SK-N-SH (cell line): ENCODE results near the gene PELI2. TPM values are rescaled to one million over a fixed set of nuclear protein-coding genes. Genes with fewer than 3 reads are reported as not detected.

Source experiments
- CTCF ChIA-PET: fragments of 300-600, 350-600 bp; formaldehyde crosslinking; extraction: SDS; loops from one replicate; lab custom pipeline; 2021; lab: Yijun Ruan, JAX
- POLR2A ChIA-PET: fragments of 350-600 bp; sonication (Branson Sonifier 250); formaldehyde crosslinking; extraction: SDS; loops from one replicate; lab custom pipeline; 2020; ENCODE audit warnings: antibody characterized with exemption, inconsistent platforms; lab: Yijun Ruan, JAX
- DNase-seq: peaks from one replicate; pipeline ENCODE4 v3.0.0; 2012
- H2AFZ ChIP-seq: fragments of 200-600 bp; sonication (generic); 2 replicates; pipeline ENCODE4 v1.8.1; 2016; ENCODE audit warnings: antibody characterized with exemption, mild to moderate bottlenecking, low read depth
- H3F3A ChIP-seq: fragments of 200-600 bp; sonication (generic); replicated peaks from 2 replicates; pipeline ENCODE3; 2016; ENCODE audit warnings: antibody characterized with exemption, mild to moderate bottlenecking; ENCODE audit not compliant: insufficient read depth
- H3K27ac ChIP-seq, 2 experiments: fragments of 200-500 bp in 1 of 2; fragments of 200-600 bp in 1 of 2; sonication (Bioruptor generic) in 1 of 2; sonication (generic), shearing (Covaris generic) in 1 of 2; 2 replicates each; pipeline versions ENCODE4 v1.5.1 to v1.6.1; 2014 to 2016; ENCODE audit warnings: low read depth in 2 of 2, inconsistent platforms in 1 of 2, low read length in 1 of 2, mild to moderate bottlenecking in 1 of 2, mixed read lengths in 1 of 2
- H3K27me3 ChIP-seq: fragments of 200-600 bp; sonication (generic), shearing (Covaris generic); 2 replicates; pipeline ENCODE4 v1.6.1; 2016; ENCODE audit warnings: mixed run types; ENCODE audit not compliant: insufficient read depth
- H3K36me3 ChIP-seq, 2 experiments: fragments of 200-500 bp in 1 of 2; fragments of 200-600 bp in 1 of 2; sonication (Bioruptor generic) in 1 of 2; sonication (generic) in 1 of 2; replicated peaks in 1 of 2; 2 replicates each; pipeline versions ENCODE3 to v1.5.1; 2014 to 2016; ENCODE audit warnings: low read length in 1 of 2, mild to moderate bottlenecking in 1 of 2; ENCODE audit not compliant: insufficient read depth in 2 of 2, control insufficient read depth in 1 of 2
- H3K4me1 ChIP-seq, 2 experiments: fragments of 200-500 bp in 1 of 2; fragments of 200-600 bp in 1 of 2; sonication (Bioruptor generic) in 1 of 2; sonication (generic), shearing (Covaris generic) in 1 of 2; 2 replicates each; pipeline versions ENCODE4 v1.5.1 to v1.6.1; 2014 to 2016; ENCODE audit warnings: low read depth in 1 of 2, low read length in 1 of 2, mixed run types in 1 of 2; ENCODE audit not compliant: insufficient read depth in 2 of 2, control insufficient read depth in 1 of 2
- H3K4me2 ChIP-seq: fragments of 200-600 bp; sonication (generic), shearing (Covaris generic); 2 replicates; pipeline ENCODE4 v1.6.1; 2017; ENCODE audit warnings: mixed run types
- H3K4me3 ChIP-seq, 2 experiments: fragments of 200-500 bp in 1 of 2; fragments of 200-600 bp in 1 of 2; sonication (Bioruptor generic) in 1 of 2; sonication (generic), shearing (Covaris generic) in 1 of 2; 2 replicates each; pipeline versions ENCODE4 v1.5.1 to v1.8.1; 2014 to 2016; ENCODE audit warnings: low read depth in 2 of 2, inconsistent platforms in 1 of 2, low read length in 1 of 2, mild to moderate bottlenecking in 1 of 2, mixed read lengths in 1 of 2, moderate library complexity in 1 of 2
- H3K79me2 ChIP-seq: fragments of 200-600 bp; sonication (generic); 2 replicates; pipeline ENCODE4 v1.8.1; 2017; ENCODE audit warnings: mild to moderate bottlenecking; ENCODE audit not compliant: insufficient read depth
- H3K9ac ChIP-seq: fragments of 200-600 bp; sonication (generic); 2 replicates; pipeline ENCODE4 v1.6.1; 2017; ENCODE audit warnings: mixed run types
- H3K9me2 ChIP-seq: fragments of 200-600 bp; sonication (generic); 2 replicates; pipeline ENCODE4 v1.6.1; 2017; ENCODE audit warnings: mixed run types
- H3K9me3 ChIP-seq: fragments of 200-600 bp; sonication (generic); 2 replicates; pipeline ENCODE4 v1.6.1; 2017; ENCODE audit warnings: mixed run types, mild to moderate bottlenecking, moderate library complexity
- H4K20me1 ChIP-seq: fragments of 200-600 bp; sonication (generic); 2 replicates; pipeline ENCODE4 v1.6.1; 2017; ENCODE audit warnings: mild to moderate bottlenecking, mixed run types; ENCODE audit not compliant: insufficient read depth
- ELF1 ChIP-seq: IDR thresholded peaks from 2 replicates; pipeline ENCODE4 v1.4.0; 2012
- EP300 ChIP-seq, 2 experiments: IDR thresholded peaks; 2 replicates each; pipeline versions ENCODE4 v1.4.0 to v1.6.1; 2012; ENCODE audit warnings: borderline replicate concordance in 1 of 2, low read depth in 1 of 2, low read length in 1 of 2
- FOSL2 ChIP-seq: IDR thresholded peaks from 2 replicates; pipeline ENCODE4 v1.4.0; 2012; ENCODE audit warnings: low read depth, mild to moderate bottlenecking, moderate library complexity, borderline replicate concordance
- FOXJ3 ChIP-seq: sonication (generic); formaldehyde crosslinking; IDR thresholded peaks from 2 replicates; pipeline ENCODE4 v1.5.1; 2020; ENCODE audit warnings: mild to moderate bottlenecking, missing genetic modification reagents
- GATA2 ChIP-seq: sonication (generic); formaldehyde crosslinking; IDR thresholded peaks from 2 replicates; pipeline ENCODE4 v1.5.0; 2020; ENCODE audit warnings: mild to moderate bottlenecking, missing genetic modification reagents
- POLR2AphosphoS5 ChIP-seq: IDR thresholded peaks from 2 replicates; pipeline ENCODE4 v1.6.1; 2012; ENCODE audit warnings: low read depth, low read length
- RAD21 ChIP-seq: IDR thresholded peaks from 2 replicates; pipeline ENCODE4 v1.6.1; 2012; ENCODE audit warnings: mild to moderate bottlenecking, low read length
- SMC3 ChIP-seq: IDR thresholded peaks from 2 replicates; pipeline ENCODE4 v1.6.1; 2012; ENCODE audit warnings: low read depth, low read length, improper control_type of control experiment
- TCF12 ChIP-seq: IDR thresholded peaks from 2 replicates; pipeline ENCODE4 v1.4.0; 2012
- WGBS: methylation state at CpG from one replicate; pipeline ENCODE4 v1.1.6; 2017; ENCODE audit warnings: low lambda C conversion rate; 5-methylcytosine and 5-hydroxymethylcytosine counted together
- polyA plus RNA-seq, 3 experiments: library from polyadenylated mRNA; depleted of rRNA; stranded (reverse); fragments of >200 nt; gene quantifications; 2 replicates each; pipeline ENCODE4 v1.2.3, GENCODE V29; 2012
- TF ChIP-seq, protein P1 (sequence below): IDR thresholded peaks from 2 replicates; pipeline ENCODE4 v1.4.0; 2012; ENCODE audit warnings: low read depth, borderline replicate concordance
- TF ChIP-seq, protein P2 (sequence below): IDR thresholded peaks from 2 replicates; pipeline ENCODE4 v1.4.0; 2012; ENCODE audit warnings: low read depth
- TF ChIP-seq, protein P3 (sequence below): IDR thresholded peaks from 2 replicates; pipeline ENCODE4 v1.4.0; 2012; ENCODE audit warnings: low read depth, borderline replicate concordance

The PELI2 gene
- polyA plus RNA-seq, 1 of the 3 experiments (the other 2 are of a cell fraction): not detected

DNA sequence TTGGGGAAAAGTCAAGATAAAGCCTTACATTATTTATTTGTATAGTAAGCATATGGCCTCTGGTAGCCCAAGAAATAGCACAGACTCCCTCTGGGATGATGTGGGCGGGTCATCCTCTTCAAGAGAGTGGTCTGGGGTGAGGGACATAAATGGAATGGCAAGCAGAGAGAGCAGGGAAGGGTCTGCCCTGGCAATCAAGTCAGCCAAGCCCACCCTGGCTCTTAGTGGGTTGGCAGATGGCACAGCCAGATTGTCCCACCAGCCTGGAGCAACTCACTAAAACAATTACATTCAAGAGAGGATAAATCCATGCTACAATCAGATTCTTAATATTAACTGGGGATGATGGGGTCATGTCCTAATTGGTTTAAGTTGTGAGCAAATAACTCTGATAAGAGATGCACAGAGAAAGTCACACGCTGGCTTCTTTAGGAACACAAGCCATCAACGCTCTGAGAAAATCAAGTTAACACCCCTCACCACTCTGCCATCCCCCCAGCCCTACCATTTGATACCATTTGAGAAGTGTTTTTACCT, 2.8 kb upstream of the PELI2 start:
- Histone ChIP-seq H3K9me3 (no peaks in the 10 kb centered on the region), H3F3A (no peaks in the 10 kb centered on the region), H4K20me1 (no peaks in the 10 kb centered on the region), H3K4me2 (no peak overlapping the region), H3K36me3 (no peaks in the 10 kb centered on the region), H3K27me3 (peaks cover 54% of the 10 kb centered on the region), H2AFZ (no peak overlapping the region), H3K4me1 (peaks cover 3 to 4% of the 10 kb centered on the region in 2 experiments; a peak in 2 of 4 replicates), H3K4me3 (no peak overlapping the region), H3K27ac (no peak overlapping the region), H3K9ac (no peak overlapping the region), H3K79me2 (no peaks in the 10 kb centered on the region), H3K9me2 (no peaks in the 10 kb centered on the region)
- ChIA-PET POLR2A (no interaction called here), CTCF (no interaction called here)
- WGBS: 13% methylated on average over 3 of the region's 3 CpGs
- no peak for TF ChIP-seq ELF1
- TF ChIP-seq RAD21: no peak
- TF ChIP-seq, protein P1, sequence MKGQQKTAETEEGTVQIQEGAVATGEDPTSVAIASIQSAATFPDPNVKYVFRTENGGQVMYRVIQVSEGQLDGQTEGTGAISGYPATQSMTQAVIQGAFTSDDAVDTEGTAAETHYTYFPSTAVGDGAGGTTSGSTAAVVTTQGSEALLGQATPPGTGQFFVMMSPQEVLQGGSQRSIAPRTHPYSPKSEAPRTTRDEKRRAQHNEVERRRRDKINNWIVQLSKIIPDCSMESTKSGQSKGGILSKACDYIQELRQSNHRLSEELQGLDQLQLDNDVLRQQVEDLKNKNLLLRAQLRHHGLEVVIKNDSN: no peak
- no peak for DNase-seq

DNA sequence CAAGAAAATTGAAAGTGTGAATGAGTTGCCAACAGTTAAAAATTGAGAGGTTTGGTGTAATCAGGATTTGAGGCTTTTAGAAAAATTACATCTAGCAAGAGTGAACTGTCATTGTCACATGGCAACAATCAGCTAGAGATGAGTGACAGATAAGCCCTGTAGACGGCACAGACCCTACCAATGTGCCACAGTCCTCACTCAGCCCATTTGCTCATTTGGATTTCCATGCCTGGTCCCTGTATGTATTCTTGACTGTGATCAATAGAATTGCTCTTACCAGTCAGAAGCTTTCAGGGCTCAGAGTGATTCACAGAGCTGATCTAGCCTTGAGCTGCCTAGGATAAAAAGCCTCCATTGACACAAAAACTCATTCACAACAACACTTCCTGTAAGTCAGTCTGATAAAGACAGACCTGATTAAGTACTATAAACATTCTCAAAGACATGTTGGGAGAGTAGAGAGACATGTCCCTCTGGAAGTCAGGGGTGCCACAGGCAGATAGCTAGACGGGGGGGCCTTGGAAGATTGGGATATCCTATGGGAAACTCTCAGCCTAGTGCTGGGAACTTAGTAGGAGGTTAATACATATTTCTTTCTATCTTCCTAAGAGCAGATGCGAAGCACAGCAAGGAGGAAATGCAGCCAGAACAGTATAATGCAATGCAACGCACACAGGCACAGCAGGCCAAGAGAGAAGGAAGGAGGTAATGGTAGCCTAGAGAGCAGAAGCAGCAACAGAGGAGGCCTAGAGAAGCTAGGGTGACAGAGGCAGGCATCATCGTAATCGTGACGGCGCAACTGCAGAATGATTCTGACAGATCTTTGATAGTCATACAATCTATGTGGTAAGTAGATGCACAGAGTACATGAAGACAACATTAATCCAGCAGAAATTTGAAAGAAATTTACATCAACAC, 2.0 kb upstream of the PELI2 start:
- H3F3A ChIP-seq: no peaks in the 10 kb centered on the region
- H3K4me3 ChIP-seq: no peak overlapping the region
- no peak for TF ChIP-seq FOXJ3 (CRISPR knock-in tag)
- TF ChIP-seq GATA2 (CRISPR knock-in tag): no peak
- TF ChIP-seq, protein P2, sequence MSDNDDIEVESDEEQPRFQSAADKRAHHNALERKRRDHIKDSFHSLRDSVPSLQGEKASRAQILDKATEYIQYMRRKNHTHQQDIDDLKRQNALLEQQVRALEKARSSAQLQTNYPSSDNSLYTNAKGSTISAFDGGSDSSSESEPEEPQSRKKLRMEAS: no peak
- TF ChIP-seq TCF12: no peak
- no peak for TF ChIP-seq SMC3
- no peak for TF ChIP-seq FOSL2
- no peak for TF ChIP-seq EP300 (IDR thresholded peaks at IDR 0.05; ENCODE audit: borderline replicate concordance in 1 of 2, low read depth in 1 of 2, low read length in 1 of 2)
- TF ChIP-seq POLR2AphosphoS5: no peak
- TF ChIP-seq, protein P3, sequence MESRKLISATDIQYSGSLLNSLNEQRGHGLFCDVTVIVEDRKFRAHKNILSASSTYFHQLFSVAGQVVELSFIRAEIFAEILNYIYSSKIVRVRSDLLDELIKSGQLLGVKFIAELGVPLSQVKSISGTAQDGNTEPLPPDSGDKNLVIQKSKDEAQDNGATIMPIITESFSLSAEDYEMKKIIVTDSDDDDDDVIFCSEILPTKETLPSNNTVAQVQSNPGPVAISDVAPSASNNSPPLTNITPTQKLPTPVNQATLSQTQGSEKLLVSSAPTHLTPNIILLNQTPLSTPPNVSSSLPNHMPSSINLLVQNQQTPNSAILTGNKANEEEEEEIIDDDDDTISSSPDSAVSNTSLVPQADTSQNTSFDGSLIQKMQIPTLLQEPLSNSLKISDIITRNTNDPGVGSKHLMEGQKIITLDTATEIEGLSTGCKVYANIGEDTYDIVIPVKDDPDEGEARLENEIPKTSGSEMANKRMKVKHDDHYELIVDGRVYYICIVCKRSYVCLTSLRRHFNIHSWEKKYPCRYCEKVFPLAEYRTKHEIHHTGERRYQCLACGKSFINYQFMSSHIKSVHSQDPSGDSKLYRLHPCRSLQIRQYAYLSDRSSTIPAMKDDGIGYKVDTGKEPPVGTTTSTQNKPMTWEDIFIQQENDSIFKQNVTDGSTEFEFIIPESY: no peak
- no peaks in the 10 kb centered on the region for H3K36me3 ChIP-seq
- H3K9me2 ChIP-seq: no peaks in the 10 kb centered on the region
- H3K4me2 ChIP-seq: no peak overlapping the region
- no peaks in the 10 kb centered on the region for H3K9me3 ChIP-seq
- no peak overlapping the region for H3K9ac ChIP-seq
- H3K79me2 ChIP-seq: no peaks in the 10 kb centered on the region
- no peak for DNase-seq
- peaks cover 3 to 4% of the 10 kb centered on the region in 2 experiments; a peak in 2 of 4 replicates for H3K4me1 ChIP-seq
- H4K20me1 ChIP-seq: no peaks in the 10 kb centered on the region
- H3K27ac ChIP-seq: no peak overlapping the region
- H2AFZ ChIP-seq: no peak overlapping the region
- ChIA-PET POLR2A (no interaction called here), CTCF (no interaction called here)
- peaks cover 58% of the 10 kb centered on the region for H3K27me3 ChIP-seq
- 13% methylated on average over 8 of the region's 8 CpGs for whole genome bisulfite sequencing
